Measurements from ENCODE around the gene SIK2. TPM values are rescaled to one million over a fixed set of nuclear protein-coding genes. Genes with fewer than 3 reads are reported as not detected.

The SIK2 gene
- total and polyA plus RNA-seq, 2 donors (not counting 3 experiments of a cell fraction or from before 2014, with no cell fraction given) = 14.6 to 17.1 TPM

GRCh38 chr11:111592491-111592890, 9.8 kb upstream of the SIK2 start:
- Histone ChIP-seq H3K9me1 (replicated peaks; ENCODE audit: control insufficient read depth, extremely low read depth, insufficient read depth, low read length) (no peaks in the 10 kb centered on the region), H3K4me3 (replicated peaks in 1 of 3; ENCODE audit: insufficient read depth in 1 of 3, low read depth in 1 of 3, low read length in 3 of 3) (no peak overlapping the region), H3K27ac (ENCODE audit: insufficient read depth, low read depth, low read length) (no peak overlapping the region), H3K9ac (replicated peaks; ENCODE audit: extremely low read depth, insufficient read depth, low read length) (no peak overlapping the region), H3K36me3 (ENCODE audit: control insufficient read depth in 2 of 2, extremely low read depth in 1 of 2, insufficient read depth in 2 of 2, low read length in 2 of 2) (no peaks in the 10 kb centered on the region), H3K9me3 (replicated peaks; ENCODE audit: control insufficient read depth, insufficient read depth, low read length) (no peaks in the 10 kb centered on the region), H2AFZ (ENCODE audit: low read depth, low read length) (no peak overlapping the region), H3K79me2 (ENCODE audit: control insufficient read depth, insufficient read depth, low read length) (no peaks in the 10 kb centered on the region), H3K27me3 (ENCODE audit: control insufficient read depth in 2 of 2, insufficient read depth in 2 of 2, low read length in 2 of 2) (peaks cover 0 to 15% of the 10 kb centered on the region in 2 experiments), H3K4me1 (ENCODE audit: control insufficient read depth, extremely low read depth, insufficient read depth, low read length) (no peaks in the 10 kb centered on the region), H4K20me1 (replicated peaks; ENCODE audit: control insufficient read depth, extremely low read depth, insufficient read depth, low read length) (no peaks in the 10 kb centered on the region), H3K4me2 (ENCODE audit: insufficient read depth, low read length) (no peak overlapping the region)
- TF ChIP-seq CTCF (IDR thresholded peaks at IDR 0.05; ENCODE audit: extremely low read depth in 1 of 2, insufficient read depth in 1 of 2, low read depth in 1 of 2, low read length in 2 of 2) = no peak
- TF ChIP-seq GATA2 (IDR thresholded peaks at IDR 0.05; ENCODE audit: insufficient read depth, insufficient read length, low read depth, low read length) = no peak
- TF ChIP-seq POLR2AphosphoS5 (IDR thresholded peaks at IDR 0.05; ENCODE audit: insufficient read depth, low read depth, low read length) = no peak
- TF ChIP-seq FOS (IDR thresholded peaks at IDR 0.05; ENCODE audit: borderline replicate concordance, insufficient read depth, low read length) = no peak
- no peak for TF ChIP-seq MAX (IDR thresholded peaks at IDR 0.05; ENCODE audit: insufficient read depth, insufficient read length)
- TF ChIP-seq JUN (IDR thresholded peaks at IDR 0.05; ENCODE audit: borderline replicate concordance, insufficient read depth, insufficient read length, low read depth) = no peak
- TF ChIP-seq MYC (IDR thresholded peaks at IDR 0.05; ENCODE audit: low read depth, low read length) = no peak
- no peak for TF ChIP-seq POLR2A (IDR thresholded peaks at IDR 0.05; ENCODE audit: low read depth, low read length)
- TF ChIP-seq EZH2 (IDR thresholded peaks at IDR 0.05; ENCODE audit: borderline replicate concordance, low read depth, low read length, severe bottlenecking) = no peak
- BruUV-seq (replicated peaks) = no TSS peak
- DNase-seq (ENCODE audit: low read depth, low spot score) (no peak), FAIRE-seq (no peak)
- intact Hi-C loops (cut with micrococcal nuclease) = no loop called here
- dilution Hi-C loops (cut with MboI; ENCODE audit: extremely low pct_ligation_motif_present, low sequenced_read_pairs) = no loop called here
- CTCF ChIA-PET = interaction anchor here (0.9 to 1.5 kb wide), 2 partner anchors 184 to 185 kb away, joined by 4 read pairs; no protein-coding TSS in a partner anchor
- POLR2A ChIA-PET = no interaction called here
